Stimulated activated CD8-positive, alpha-beta memory T cell treated with anti-CD3 and anti-CD28 coated beads, Interleukin-12 subunit alpha, Interleukin-12 subunit beta, amount 100 ng/mL, for 1 hour (primary cell): ENCODE measurements around the gene GPR137B.

Experiments
- DNase-seq: peaks from one replicate; pipeline ENCODE4 v3.0.0-alpha.2; 2020; ENCODE audit warnings: low read depth

The GPR137B gene

GRCh38 chr1:236142253-236143103 is at the start of gene GPR137B:
GPR137B (plus strand) TSS chr1:236142539; CDS start chr1:236142623, 84 bp downstream.
- peak; percentile 35 for DNase-seq

GRCh38 chr1:236092899-236093298 is 49.4 kb upstream of the GPR137B start:
- no peak for DNase-seq

- DNase-seq, result no peak
These were observed 46.4 kb upstream of the GPR137B start for GRCh38 chr1:236095705-236096520.

GRCh38 chr1:236096660-236097482 is 45.5 kb upstream of the GPR137B start:
- peak; percentile 70 for DNase-seq

- DNase-seq, result no peak
These were observed 44.1 kb upstream of the GPR137B start for GRCh38 chr1:236098267-236098666.

- DNase-seq, result no peak
These were observed 42.9 kb upstream of the GPR137B start for GRCh38 chr1:236099355-236099974.

- DNase-seq, result no peak
These were observed 41.5 kb upstream of the GPR137B start for GRCh38 chr1:236100799-236101198.

- no peak for DNase-seq
These were observed 40.8 kb upstream of the GPR137B start for GRCh38 chr1:236101233-236102200.

- DNase-seq, result no peak
These were observed 39.7 kb upstream of the GPR137B start for GRCh38 chr1:236102611-236103010.

GRCh38 chr1:236103059-236103458 is 39.3 kb upstream of the GPR137B start:
- no peak for DNase-seq

GRCh38 chr1:236103646-236104218 is 38.6 kb upstream of the GPR137B start:
- DNase-seq, result peak; percentile 55

GRCh38 chr1:236107121-236107907 is 35.0 kb upstream of the GPR137B start:
- DNase-seq, result no peak

GRCh38 chr1:236108027-236108648 is 34.2 kb upstream of the GPR137B start:
- DNase-seq, result no peak

GRCh38 chr1:236110137-236110536 is 32.2 kb upstream of the GPR137B start:
- no peak for DNase-seq

- no peak for DNase-seq
These were observed 30.6 kb upstream of the GPR137B start for GRCh38 chr1:236111527-236112331.

- no peak for DNase-seq
These were observed 30.1 kb upstream of the GPR137B start for GRCh38 chr1:236112332-236112627.

GRCh38 chr1:236113324-236114032 is 28.9 kb upstream of the GPR137B start:
- no peak for DNase-seq
